ENCODE results near the gene ABCG1. TPM values are rescaled to one million over a fixed set of nuclear protein-coding genes. Genes with fewer than 3 reads are reported as not detected.

ABCG1 gene
- total and polyA plus RNA-seq, 8 donors, result 3.1 to 65.9 (median 15.6) TPM

GRCh38 chr21:42280356-42281180 is 61.6 kb downstream of the ABCG1 start:
- DNase-seq, result no peak
- intact Hi-C loops (cut with DNase I; ENCODE audit: low total_unique reads), result no loop called here
- Histone ChIP-seq H3K4me3 (no peak overlapping the region), H3K4me1 (no peaks in the 10 kb centered on the region), H3K36me3 (peaks cover 6 to 95% (median 89%) of the 10 kb centered on the region in 4 donors), H3K27me3 (no peaks in the 10 kb centered on the region), H3K9me3 (no peaks in the 10 kb centered on the region), H3K27ac (no peak overlapping the region)
- 82 to 85% (median 84%) methylated on average over 19 to 22 of the region's 22 CpGs for WGBS, 5 donors
- TF ChIP-seq POLR2AphosphoS5 (IDR thresholded peaks at IDR 0.05), result no peak
- no peak for TF ChIP-seq CTCF (IDR thresholded peaks at IDR 0.05)
- TF ChIP-seq POLR2A (IDR thresholded peaks at IDR 0.05), result no peak
- TF ChIP-seq EP300 (IDR thresholded peaks at IDR 0.05), result no peak

GRCh38 chr21:42281181-42281680 is 62.3 kb downstream of the ABCG1 start:
- DNase-seq, result no peak

GRCh38 chr21:42282021-42282420 is 63.1 kb downstream of the ABCG1 start:
- Histone ChIP-seq H3K4me3 (no peak overlapping the region), H3K4me1 (no peaks in the 10 kb centered on the region), H3K27ac (no peak overlapping the region), H3K9me3 (no peaks in the 10 kb centered on the region), H3K36me3 (peaks cover 6 to 95% (median 89%) of the 10 kb centered on the region in 4 donors), H3K27me3 (no peaks in the 10 kb centered on the region)
- 73 to 100% (median 95%) methylated on average over 1 to 18 of the region's 18 CpGs for WGBS, 5 donors
- intact Hi-C loops (cut with DNase I; ENCODE audit: low total_unique reads), result no loop called here
- DNase-seq, result no peak
- no peak for TF ChIP-seq EP300 (IDR thresholded peaks at IDR 0.05)
- no peak for TF ChIP-seq POLR2A (IDR thresholded peaks at IDR 0.05)
- TF ChIP-seq CTCF (IDR thresholded peaks at IDR 0.05), result no peak
- no peak for TF ChIP-seq POLR2AphosphoS5 (IDR thresholded peaks at IDR 0.05)

More at GRCh38 chr21:42281181-42281680, 62.3 kb downstream of the ABCG1 start:
- H3K36me3 ChIP-seq, result peaks cover 6 to 95% (median 89%) of the 10 kb centered on the region in 4 donors
- H3K27me3 ChIP-seq, result no peaks in the 10 kb centered on the region
- no peak overlapping the region for H3K4me3 ChIP-seq
- WGBS, 5 donors, result 78 to 91% (median 88%) methylated on average over 12 of the region's 12 CpGs
- intact Hi-C loops (cut with DNase I; ENCODE audit: low total_unique reads), result no loop called here
- H3K4me1 ChIP-seq, result no peaks in the 10 kb centered on the region
- no peaks in the 10 kb centered on the region for H3K9me3 ChIP-seq
- TF ChIP-seq EP300 (IDR thresholded peaks at IDR 0.05) (no peak), POLR2AphosphoS5 (IDR thresholded peaks at IDR 0.05) (no peak), POLR2A (IDR thresholded peaks at IDR 0.05) (no peak), CTCF (IDR thresholded peaks at IDR 0.05) (no peak)
- no peak overlapping the region for H3K27ac ChIP-seq

- H3K27me3 ChIP-seq, result no peaks in the 10 kb centered on the region
- no peak overlapping the region for H3K27ac ChIP-seq
- H3K9me3 ChIP-seq, result no peaks in the 10 kb centered on the region
- DNase-seq, result no peak
- intact Hi-C loops (cut with DNase I; ENCODE audit: low total_unique reads), result no loop called here
- TF ChIP-seq CTCF (IDR thresholded peaks at IDR 0.05) (no peak), EP300 (IDR thresholded peaks at IDR 0.05) (no peak)
- no peak overlapping the region for H3K4me3 ChIP-seq
- peaks cover 6 to 95% (median 90%) of the 10 kb centered on the region in 4 donors for H3K36me3 ChIP-seq
- 88 to 94% (median 88%) methylated on average over 11 to 12 of the region's 12 CpGs for WGBS, 5 donors
- no peaks in the 10 kb centered on the region for H3K4me1 ChIP-seq
Measured at GRCh38 chr21:42282715-42283114, 63.8 kb downstream of the ABCG1 start.

Measured in stomach (tissue), 9 donors.